Activated CD8-positive, alpha-beta memory T cell treated with anti-CD3 and anti-CD28 coated beads, Interleukin-2, amount 50 U/mL, for 24 hours (primary cell): ENCODE results near the gene BOC.

Experiments
- DNase-seq: peaks from one replicate; pipeline ENCODE4 v3.0.0-alpha.2; 2020; ENCODE audit errors: extremely low read depth

BOC gene

GRCh38 chr3:113269661-113270060, 58.3 kb downstream of the BOC start:
- DNase-seq, result no peak

DNA sequence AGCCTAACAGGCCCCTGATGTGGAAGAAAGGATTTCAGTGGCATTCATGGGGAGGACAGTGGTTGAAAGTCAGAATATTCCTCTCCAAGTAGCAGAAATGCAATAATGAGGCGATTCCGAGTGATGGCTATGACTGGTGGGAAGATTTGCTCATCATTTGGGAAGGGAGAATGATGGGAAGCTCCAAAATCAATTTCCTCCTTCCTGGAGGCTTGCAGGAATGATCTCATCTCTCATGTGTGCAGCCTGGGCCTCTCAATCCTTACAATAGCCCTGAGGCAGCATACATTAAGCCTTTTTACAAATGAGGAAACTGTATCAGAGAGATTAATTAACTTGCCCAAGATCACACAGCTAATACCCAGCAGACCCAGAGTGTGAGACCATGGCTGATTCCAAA, 58.7 kb downstream of the BOC start:
- no peak for DNase-seq

DNA sequence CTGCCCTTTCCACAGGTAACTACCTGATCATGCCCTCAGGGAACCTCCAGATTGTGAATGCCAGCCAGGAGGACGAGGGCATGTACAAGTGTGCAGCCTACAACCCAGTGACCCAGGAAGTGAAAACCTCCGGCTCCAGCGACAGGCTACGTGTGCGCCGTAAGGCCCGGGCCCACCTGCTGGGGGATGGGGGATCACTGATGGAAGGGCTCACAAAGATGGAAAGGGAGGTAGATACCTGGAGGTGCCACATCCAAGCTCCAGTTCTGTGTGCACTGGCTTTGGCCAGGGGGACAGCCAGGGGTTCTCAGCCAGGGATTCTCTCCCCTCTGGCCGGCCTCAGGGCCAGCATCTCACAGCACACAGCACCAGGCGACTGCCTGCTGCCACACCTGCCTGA, 59.4 kb downstream of the BOC start:
- DNase-seq, result no peak

- no peak for DNase-seq
Measured at GRCh38 chr3:113271189-113271588, 59.8 kb downstream of the BOC start.

GRCh38 chr3:113271594-113272384, 60.4 kb downstream of the BOC start:
- DNase-seq, result no peak

- DNase-seq, result no peak
Measured at GRCh38 chr3:113272385-113272779, 61.0 kb downstream of the BOC start.

GRCh38 chr3:113273011-113273410, 61.7 kb downstream of the BOC start:
- no peak for DNase-seq

DNA sequence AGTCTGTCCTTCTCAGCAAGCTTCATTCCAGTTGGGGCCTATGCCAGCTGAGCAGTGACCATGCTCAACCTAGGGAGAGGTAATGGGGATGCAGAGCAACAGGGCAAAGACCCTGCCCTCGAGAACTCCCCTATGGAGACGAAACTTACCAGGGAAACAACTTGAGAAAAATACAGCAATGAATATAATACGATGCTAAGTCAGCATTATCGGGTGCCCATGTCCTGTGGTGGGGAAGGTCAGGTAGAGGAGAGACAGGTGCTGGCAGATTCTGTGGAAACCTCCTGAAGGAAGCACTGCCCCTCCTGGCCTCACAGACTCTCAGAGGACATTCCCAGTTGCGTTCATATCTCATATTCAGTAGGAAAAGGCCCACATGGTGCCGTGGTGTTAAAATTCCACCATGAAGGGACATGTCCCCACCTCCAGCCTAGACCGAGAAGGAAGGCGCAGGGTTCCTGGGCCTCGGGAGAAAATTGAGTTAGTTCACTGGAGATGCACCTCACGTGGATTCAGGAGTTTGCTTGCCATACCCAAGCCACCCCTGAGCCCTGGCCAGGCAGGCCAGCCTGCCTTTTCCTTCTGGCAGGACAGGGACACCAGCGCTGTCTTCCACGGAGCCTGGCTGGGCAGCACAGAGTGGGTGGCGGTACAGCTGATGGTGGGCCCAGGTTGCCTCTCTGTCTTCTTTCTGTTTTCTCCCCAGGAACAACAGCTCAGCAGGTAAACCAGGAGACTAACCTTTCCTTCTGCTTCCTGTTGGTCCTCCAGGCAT, 62.4 kb downstream of the BOC start:
- no peak for DNase-seq

- DNase-seq, result no peak
Measured at GRCh38 chr3:113274425-113275257, 63.3 kb downstream of the BOC start.

DNA sequence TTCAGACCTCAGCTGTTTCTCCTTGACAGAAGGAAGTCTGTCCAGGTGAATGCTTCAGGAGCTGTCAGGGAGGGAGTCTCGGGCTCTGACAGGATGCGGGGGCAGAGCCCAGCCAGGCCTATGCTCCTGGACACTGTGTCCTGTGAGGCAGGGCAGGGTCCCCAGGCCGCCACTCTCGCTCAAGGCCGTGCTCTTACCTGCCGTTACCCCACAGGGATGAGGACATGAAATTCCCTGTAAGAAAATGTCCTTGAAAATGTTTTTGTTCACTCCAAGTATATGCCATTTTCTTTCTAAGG, 63.9 kb downstream of the BOC start:
- no peak for DNase-seq

- DNase-seq, result no peak
Measured at GRCh38 chr3:113275583-113275928, 64.2 kb downstream of the BOC start.

- no peak for DNase-seq
Measured at GRCh38 chr3:113275929-113276750, 64.8 kb downstream of the BOC start.

DNA sequence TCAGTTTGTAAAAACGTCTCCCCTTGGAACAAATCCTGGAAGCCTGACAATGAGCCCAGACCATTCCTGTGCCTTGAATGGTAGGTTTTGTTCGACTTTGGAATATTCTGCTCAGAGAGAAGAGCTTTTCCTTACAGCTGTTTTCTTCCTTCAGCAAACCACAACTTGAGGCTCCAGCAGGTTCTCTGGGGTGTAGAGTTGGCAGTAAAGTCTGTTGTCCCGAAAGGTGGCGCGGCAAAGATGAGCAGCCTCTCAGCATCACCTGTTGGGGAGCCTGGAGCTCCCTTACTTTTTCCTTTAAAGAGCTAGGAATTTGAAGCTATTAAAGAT, 65.4 kb downstream of the BOC start:
- no peak for DNase-seq

DNA sequence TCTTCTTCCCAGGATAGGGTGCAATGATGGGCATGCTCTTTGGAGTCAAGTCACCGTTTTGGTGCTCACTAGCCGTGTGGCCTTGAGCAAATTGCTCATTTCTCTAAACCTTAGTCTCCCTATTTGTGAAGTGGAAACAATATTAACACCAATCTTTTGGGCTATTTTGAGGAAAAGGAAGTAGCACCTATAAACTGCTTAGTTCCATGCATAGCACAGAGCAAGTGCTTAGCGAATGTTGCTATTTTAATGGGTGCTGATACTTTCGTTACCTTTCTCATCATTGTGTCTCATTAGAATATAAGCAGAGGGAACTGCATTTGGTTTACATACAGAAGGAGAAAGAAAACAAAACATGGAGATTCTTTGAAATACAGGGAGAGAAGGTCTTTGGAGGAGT, 66.1 kb downstream of the BOC start:
- DNase-seq, result no peak

- no peak for DNase-seq
Measured at GRCh38 chr3:113277941-113278598, 66.7 kb downstream of the BOC start.

- DNase-seq, result no peak
Measured at GRCh38 chr3:113278599-113278955, 67.2 kb downstream of the BOC start.

GRCh38 chr3:113279686-113280085, 68.3 kb downstream of the BOC start:
- no peak for DNase-seq

GRCh38 chr3:113283306-113283705, 71.9 kb downstream of the BOC start:
- no peak for DNase-seq

DNA sequence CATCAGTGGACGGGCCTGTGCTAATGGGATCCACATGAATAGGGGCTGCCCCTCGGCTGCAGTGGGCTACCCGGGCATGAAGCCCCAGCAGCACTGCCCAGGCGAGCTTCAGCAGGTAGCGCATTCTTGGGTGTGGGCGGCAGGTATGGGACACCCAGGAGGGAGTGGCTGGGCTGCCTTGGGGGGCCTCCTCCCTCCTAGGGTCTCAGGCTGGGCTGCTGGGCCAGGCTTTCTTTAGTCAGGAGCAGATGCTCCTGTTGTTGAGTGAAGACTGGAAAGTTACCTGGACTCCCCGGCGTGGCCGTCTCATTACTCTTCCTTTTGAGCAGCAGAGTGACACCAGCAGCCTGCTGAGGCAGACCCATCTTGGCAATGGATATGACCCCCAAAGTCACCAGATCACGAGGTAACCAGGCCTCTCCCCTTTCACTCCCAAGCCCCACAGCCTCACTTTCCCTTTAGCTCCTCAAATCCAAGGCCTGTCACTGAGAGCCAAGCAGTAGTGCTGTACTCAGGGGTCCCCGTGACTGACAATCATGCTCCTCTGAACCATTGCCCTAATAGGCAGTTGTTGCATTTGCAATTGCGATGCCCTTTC, 73.2 kb downstream of the BOC start:
- DNase-seq, result no peak

GRCh38 chr3:113285226-113285625, 73.9 kb downstream of the BOC start:
- no peak for DNase-seq

DNA sequence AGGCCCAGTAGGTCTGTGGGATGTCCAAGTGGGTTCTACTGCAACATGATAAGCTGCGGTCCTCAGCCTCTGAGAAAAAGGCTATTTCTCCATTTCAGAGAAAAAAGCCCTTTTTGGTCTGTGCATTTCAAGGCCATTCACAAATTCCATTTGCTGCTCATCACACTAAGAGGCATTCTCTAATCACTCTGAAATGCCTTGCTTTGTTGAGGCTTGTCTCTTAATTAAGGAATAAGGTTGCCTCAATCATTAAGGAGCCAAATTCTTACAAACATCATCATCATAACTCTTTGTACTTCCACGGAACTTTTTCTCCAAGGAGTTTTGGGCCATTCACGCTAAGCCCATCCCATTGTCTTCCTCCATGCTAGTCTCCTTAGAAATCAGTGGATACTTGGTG, 74.4 kb downstream of the BOC start:
- DNase-seq, result no peak
